ENCODE measurements around the gene C4BPA. TPM values are rescaled to one million over a fixed set of nuclear protein-coding genes. Genes with fewer than 3 reads are reported as not detected.

C4BPA gene
- total RNA-seq, 2 donors from 2014 or later: 0.71 TPM; not detected in 1

- no peak for DNase-seq (ENCODE audit: low spot score)
- Histone ChIP-seq H3K4me1 (ENCODE audit: control insufficient read depth in 1 of 2, low read depth in 2 of 2) (peaks cover 4 to 6% of the 10 kb centered on the region in 2 donors), H3K36me3 (no peaks in the 10 kb centered on the region), H3K27me3 (replicated peaks; ENCODE audit: insufficient read depth) (no peaks in the 10 kb centered on the region), H3K9me3 (no peaks in the 10 kb centered on the region), H3K4me3 (no peak within 1 kb of the TSS), H3K27ac (no peak within 1 kb of the TSS)
- no peak for TF ChIP-seq CTCF (IDR thresholded peaks at IDR 0.05)
- no peak for ATAC-seq (ENCODE audit: insufficient number of reproducible peaks, low FRiP score, low read depth)
These were observed 15.1 kb upstream of the C4BPA start, which contains the start of gene C4BPB for GRCh38 chr1:207088701-207089626. TSS of gene C4BPB (plus strand) at chr1:207088860. CDS start at chr1:207089532, 672 bp downstream.

GRCh38 chr1:207089627-207090355 lies 14.2 kb upstream of the C4BPA start:
- Histone ChIP-seq H3K4me3 (no peak overlapping the region), H3K9me3 (no peaks in the 10 kb centered on the region), H3K27ac (no peak overlapping the region), H3K36me3 (no peaks in the 10 kb centered on the region), H3K4me1 (ENCODE audit: control insufficient read depth in 1 of 2, low read depth in 2 of 2) (peaks cover 4 to 6% of the 10 kb centered on the region in 2 donors), H3K27me3 (replicated peaks; ENCODE audit: insufficient read depth) (no peaks in the 10 kb centered on the region)
- TF ChIP-seq CTCF (IDR thresholded peaks at IDR 0.05): no peak
- DNase-seq (ENCODE audit: low spot score) (no peak), ATAC-seq (ENCODE audit: insufficient number of reproducible peaks, low FRiP score, low read depth) (no peak)

GRCh38 chr1:207091200-207091908 lies 12.7 kb upstream of the C4BPA start:
- no peak overlapping the region for H3K4me3 ChIP-seq
- no peaks in the 10 kb centered on the region for H3K36me3 ChIP-seq
- peaks cover 4 to 6% of the 10 kb centered on the region in 2 donors for H3K4me1 ChIP-seq (ENCODE audit: control insufficient read depth in 1 of 2, low read depth in 2 of 2)
- no peaks in the 10 kb centered on the region for H3K27me3 ChIP-seq (replicated peaks; ENCODE audit: insufficient read depth)
- no peak for DNase-seq (ENCODE audit: low spot score)
- no peaks in the 10 kb centered on the region for H3K9me3 ChIP-seq
- no peak for ATAC-seq (ENCODE audit: insufficient number of reproducible peaks, low FRiP score, low read depth)
- no peak overlapping the region for H3K27ac ChIP-seq
- TF ChIP-seq CTCF (IDR thresholded peaks at IDR 0.05): no peak

- Histone ChIP-seq H3K27ac (no peak overlapping the region), H3K27me3 (replicated peaks; ENCODE audit: insufficient read depth) (no peaks in the 10 kb centered on the region), H3K36me3 (no peaks in the 10 kb centered on the region), H3K4me1 (ENCODE audit: control insufficient read depth in 1 of 2, low read depth in 2 of 2) (peaks cover 4 to 6% of the 10 kb centered on the region in 2 donors), H3K4me3 (no peak overlapping the region), H3K9me3 (no peaks in the 10 kb centered on the region)
- ATAC-seq (ENCODE audit: insufficient number of reproducible peaks, low FRiP score, low read depth): no peak
- DNase-seq (ENCODE audit: low spot score): no peak
- no peak for TF ChIP-seq CTCF (IDR thresholded peaks at IDR 0.05)
These were observed 10.1 kb upstream of the C4BPA start for GRCh38 chr1:207093944-207094343.
